Caki2 (cell line): Measurements from ENCODE around the gene ZC3H18. TPM values are rescaled to one million over a fixed set of nuclear protein-coding genes. Genes with fewer than 3 reads are reported as not detected.
"Not testable (repeated sequence)": the region's sequence is repeated elsewhere in the genome, so short reads cannot be mapped to it uniquely, and the experiment has no call there.

Source experiments
- DNase-seq: peaks from one replicate; pipeline ENCODE4 v3.0.0-alpha.2; 2015; ENCODE audit warnings: low read depth
- in situ Hi-C: cut with HindIII; loops from 2 replicates; pipeline ENCODE4 v1.10.0; 2016; ENCODE audit warnings: low sequenced_read_pairs, low pct_unique_long_range_greater_than_20kb, mixed read lengths
- total RNA-seq: library from RNA; depleted of rRNA; stranded (reverse); fragments of >200 nt; shearing (Covaris generic); gene quantifications from 2 replicates; pipeline ENCODE4 v1.2.3, GENCODE V29; 2014; ENCODE audit warnings: low replicate concordance

ZC3H18 gene
- total RNA-seq, 1 experiment from 2014 or later, result 16.9 TPM

DNA sequence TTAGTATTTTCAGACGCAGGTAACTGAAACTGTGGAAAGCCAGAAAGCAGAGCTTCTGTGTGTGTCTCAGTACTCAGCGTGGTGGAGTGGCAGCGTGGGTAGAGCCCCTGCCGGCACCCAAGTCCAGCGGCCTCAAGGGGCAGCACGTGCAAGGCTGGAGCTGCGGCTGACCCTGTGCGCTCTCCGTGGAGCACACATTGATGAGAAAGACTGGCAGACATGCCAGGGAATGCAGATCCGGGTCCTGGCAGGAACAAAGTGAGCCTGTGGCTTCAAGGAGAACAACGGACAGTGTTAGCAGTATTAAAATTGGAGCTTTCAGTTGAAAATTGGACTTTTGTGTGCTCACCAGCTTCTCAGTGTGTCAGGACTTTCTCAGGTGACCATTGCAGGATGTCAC lies 23.3 kb downstream of the ZC3H18 start:
- in situ Hi-C loops, result no loop called here
- DNase-seq, result no peak

DNA sequence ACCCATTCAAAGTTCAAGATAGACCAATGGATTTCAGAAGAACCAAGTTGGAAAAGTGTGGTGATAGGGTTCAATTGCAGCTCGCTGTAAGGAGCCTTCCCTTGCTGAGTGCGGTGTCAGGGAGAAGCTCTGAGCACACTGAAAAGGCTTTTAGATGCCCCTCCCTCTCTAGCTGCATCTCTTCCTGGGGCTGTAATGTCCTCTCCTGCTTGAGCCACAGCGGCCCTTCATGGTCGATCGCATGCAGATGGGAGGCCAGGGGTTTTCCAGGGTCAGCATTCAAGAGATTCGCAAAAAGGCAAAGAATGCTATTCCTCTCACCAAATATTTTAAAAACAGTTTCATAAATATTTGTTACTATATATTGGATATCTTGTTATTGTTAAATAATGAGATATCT lies 23.7 kb downstream of the ZC3H18 start:
- in situ Hi-C loops, result no loop called here
- no peak for DNase-seq

DNA sequence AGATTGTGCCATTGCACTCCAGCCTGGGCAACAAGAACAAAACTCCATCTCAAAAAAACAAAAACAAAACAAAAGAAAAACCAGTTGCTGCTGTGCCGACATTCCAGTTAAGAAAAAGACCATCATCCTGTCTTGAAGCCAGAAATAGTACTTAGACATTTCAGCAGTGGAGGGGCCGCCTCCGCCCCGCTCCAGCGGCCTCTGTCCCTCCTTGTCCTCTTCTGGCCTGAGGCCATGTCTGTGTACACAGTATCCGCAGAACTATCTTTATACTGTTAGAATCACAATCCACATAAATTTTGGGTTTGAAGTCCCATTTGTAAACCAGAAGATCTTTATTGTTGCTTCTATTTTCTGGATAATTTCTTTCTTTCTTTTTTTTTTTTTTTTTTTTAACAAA lies 24.9 kb downstream of the ZC3H18 start:
- no peak for DNase-seq
- in situ Hi-C loops, result no loop called here

DNA sequence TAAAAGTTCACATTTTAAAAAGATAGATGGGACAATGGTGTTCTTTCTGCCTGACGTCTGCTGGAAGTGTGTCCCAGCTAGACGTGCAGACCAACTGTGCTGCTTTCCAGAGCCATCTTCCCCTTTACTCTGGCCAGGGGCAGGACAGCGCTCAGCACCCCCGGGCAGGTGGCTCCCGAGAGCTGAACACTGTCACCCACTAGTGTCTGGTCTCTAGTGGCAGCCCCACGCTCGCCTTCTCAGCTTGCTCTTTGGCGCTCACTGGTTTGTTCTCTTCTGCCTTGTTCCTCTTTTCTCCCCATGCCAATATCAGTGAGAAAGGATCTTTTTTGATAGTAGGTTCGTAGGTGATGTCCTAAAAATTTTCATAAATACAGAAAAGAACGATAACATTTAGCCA lies 25.7 kb downstream of the ZC3H18 start:
- in situ Hi-C loops, result no loop called here
- DNase-seq, result no peak

DNA sequence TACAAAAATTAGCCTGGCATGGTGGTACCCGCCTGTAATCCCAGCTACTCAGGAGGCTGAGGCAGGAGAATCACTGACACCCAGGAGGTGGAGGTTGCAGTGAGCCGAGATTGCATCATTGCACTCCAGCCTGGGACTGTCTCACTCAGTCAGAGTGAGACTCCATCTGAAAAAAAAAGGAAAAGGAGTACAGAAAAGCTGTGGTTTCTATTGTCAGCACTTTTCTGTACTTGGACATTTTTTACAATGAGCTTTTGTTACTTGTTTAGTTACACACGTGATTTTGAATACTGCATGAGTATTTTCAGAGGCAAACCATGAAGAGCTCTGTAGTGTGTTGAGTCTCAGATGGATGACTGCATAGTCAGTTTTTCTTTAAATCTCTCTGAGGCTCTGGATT lies 26.3 kb downstream of the ZC3H18 start:
- no peak for DNase-seq
- in situ Hi-C loops, result no loop called here

DNA sequence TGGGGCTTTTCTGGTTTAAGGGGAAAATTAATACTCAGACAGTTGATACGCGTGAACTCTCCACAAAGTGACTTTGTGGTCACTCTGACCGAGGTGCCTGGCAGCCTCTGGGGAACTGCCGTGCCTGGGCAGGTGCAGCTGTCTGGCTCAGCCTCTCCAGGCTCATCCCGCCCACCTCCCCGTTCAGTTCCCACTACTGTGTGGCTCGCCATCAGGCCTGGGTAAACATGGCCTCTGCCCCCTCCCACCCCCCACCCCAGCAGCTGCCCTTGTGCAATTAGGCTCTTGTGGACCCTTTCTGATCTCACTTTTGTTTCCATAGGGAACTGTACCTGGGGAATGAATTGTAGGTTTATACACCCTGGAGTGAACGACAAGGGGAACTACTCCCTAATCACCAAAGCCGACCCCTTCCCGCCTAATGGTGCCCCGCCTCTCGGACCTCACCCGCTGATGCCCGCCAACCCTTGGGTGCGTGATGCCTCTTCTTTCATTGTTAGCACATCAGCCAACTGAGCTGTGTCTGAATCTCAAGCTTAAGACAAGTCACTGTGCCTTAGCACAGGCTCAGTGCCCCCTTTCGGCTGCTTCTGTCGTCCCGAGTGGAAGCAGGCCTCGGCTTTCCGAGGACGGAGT lies 27.8 kb downstream of the ZC3H18 start:
- no peak for DNase-seq
- in situ Hi-C loops, result no loop called here

DNA sequence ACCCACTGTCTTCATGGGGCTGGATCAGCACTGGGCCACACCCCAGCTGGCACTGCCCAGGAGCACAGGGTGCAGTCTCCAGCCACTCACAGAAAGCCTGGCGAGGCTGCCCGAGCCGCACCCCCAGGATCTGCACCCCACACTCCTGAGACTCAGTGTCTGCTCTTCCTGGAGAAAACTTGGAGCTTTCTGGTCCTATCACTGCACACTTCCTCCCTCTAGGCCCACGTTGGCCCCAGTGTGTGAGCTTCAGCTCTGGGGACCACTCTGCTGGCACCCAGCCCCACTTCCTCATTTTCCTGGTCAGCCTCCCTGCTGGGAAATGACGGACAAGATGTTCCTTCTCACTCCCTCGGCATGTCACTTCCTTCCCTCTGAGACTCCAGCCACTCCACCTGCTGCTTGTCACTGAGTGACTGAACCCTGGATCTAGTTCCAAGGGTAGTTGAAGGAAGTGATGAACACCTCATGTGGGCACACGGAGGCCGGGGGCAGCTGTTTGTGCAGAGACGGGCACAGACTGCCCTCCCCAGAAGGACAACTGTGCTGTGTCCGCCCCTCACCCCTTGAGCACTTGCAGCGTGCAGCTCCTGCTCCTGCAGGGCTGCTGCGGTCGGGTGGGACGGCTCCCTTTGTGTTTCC lies 29.0 kb downstream of the ZC3H18 start:
- in situ Hi-C loops, result no loop called here
- DNase-seq, result no peak

DNA sequence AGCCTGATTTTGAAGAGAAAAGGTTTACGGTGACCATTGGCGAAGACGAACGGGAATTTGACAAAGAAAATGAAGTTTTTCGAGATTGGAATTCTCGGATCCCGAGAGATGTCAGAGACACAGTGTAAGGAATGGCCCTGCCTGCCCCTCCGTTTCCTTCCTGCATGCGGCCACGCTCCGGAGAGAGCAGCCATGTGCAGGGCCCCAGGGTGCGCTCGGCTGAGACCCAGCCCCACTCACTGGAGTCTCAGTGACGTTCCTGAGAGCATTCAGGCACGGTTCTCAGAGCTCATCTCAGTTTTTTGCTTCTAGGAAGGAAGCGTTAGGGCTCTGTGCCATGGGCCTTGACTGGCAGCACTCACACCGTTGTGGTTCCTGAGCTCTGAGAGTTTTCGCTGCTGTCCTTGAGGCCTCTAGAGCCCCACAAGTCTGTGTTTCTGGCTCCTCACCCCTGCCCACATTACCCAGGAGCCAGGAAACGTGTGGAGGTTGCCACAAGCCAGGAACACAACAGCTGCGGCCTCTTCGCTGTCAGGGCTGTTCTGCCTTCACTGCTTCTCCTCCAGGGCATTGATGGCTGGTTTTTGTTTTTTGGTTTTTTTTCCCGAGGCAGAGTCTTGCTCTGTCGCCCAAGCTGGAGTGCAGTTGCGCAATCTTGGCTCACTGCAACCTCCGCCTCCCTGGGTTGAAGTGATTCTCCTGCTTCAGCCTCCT lies 29.8 kb downstream of the ZC3H18 start:
- in situ Hi-C loops, result no loop called here
- DNase-seq, result peak; percentile 8

DNA sequence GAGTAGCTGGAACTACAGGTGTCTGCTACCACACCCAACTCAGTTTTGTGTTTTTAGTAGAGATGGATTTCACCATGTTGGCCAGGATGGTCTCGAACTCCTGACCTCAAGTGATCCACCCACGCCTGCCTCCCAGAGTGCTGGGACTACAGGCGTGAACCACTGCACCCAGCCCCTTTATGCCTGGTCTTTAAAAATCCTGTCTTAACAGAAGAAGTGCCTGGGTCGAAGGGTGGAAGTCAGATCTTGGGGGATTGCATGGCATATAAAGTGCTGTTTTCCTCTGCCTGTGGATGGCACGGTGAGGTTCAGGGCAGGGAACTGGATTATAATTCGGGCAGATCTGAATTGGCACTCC lies 30.3 kb downstream of the ZC3H18 start:
- in situ Hi-C loops, result no loop called here
- no peak for DNase-seq

DNA sequence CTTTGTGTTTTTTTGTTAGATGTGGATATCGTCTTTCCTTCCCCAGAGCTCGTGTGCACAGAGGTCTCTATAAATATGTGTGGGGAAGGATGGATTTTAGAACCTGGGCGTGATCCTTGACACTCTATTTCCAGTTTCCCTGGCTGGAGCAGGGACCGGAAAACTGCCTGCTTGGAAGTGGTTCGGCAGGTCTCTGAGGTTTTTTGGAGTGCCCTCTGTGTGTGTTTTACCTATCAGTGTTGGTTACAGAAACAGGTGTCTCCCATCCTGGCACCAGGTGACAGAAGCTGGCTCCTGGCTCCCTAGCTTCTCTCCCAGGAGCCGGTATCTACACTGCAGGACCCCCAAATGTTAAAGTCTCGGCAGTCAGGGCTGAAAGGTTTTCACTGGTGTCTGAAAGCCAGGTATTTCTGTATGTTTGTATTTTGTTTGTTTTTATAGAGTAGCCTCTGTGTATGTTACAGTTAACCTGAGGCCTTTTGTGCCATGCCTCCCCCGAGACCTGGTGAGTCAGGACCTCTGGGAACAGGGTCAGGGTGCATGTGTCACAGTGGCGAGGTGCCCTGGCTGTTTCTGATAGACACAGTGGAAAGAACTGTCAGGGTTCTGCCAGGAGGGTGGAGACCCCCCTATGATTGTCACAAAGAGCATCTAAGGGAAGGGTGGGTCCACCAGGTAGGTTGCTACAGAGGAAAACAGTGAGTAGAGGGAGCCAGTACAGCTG lies 31.3 kb downstream of the ZC3H18 start:
- in situ Hi-C loops, result no loop called here
- no peak for DNase-seq

DNA sequence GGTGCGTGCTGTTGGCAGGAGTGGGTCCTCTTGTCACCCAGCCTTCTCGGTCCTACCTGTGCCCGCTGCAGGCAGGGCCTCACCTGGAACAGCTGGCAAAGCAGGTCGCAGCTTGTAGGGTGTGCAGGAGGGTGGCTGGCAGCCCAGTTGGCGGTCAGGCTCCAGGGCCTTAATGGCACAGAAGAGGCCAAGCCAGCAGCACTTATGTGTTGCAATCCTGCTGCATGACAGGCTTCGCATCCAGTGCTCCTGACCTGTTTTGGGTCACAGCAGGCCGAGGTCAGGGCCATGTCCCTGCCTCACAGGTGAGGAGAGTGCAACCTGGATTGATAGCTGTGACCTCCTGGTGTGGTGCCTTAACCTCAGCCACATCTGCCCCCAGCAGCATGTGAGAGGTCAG lies 31.9 kb downstream of the ZC3H18 start:
- DNase-seq, result no peak

DNA sequence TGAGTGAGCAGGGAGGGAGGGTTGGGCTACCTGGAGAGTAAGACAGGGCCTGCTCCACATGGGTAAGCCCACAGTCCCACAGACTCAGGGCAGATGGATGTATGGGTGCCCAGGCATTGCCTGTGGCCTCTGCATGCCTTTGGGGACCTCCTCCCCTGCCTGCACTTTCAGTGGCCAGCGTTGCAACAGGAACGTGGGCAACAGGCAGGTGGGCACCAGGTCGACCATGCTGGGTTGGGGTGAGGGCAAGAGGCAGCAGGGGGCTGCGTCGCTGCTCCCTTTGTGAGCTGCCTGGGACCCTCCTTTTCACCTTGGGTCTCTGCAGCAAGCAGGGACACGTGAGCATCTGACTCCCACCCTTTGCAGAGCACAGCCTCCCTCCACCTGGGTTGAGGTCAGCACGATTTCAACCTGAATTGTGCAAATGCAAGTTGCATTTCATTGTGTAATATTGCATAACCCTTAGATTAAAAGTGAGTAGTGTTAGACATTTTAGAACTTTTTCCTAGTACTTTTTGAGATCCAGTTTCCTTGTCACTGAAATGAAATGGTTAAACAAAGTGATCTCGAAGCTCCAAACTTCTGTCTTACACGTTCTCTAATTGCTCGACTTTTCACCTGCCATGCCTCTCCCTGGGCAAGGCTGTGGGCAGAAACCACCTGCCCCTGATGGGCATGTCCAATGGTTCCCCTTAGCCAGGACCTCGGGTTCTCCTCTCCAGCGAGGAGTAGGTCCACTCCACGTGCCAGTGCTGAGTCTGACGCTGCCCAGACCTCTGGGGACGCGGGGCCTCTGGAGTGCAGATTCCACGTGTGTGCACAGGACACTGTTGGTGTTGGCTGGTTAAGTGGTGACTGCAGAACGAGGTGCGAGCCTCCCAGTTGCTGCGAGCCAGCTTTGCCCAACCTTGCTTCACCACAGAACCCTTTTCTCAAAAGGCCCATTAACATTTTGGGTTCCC lies 35.3 kb downstream of the ZC3H18 start:
- in situ Hi-C loops, result no loop called here
- no peak for DNase-seq

More for the DNA sequence above, 31.9 kb downstream of the ZC3H18 start:
- in situ Hi-C loops, result no loop called here

DNA sequence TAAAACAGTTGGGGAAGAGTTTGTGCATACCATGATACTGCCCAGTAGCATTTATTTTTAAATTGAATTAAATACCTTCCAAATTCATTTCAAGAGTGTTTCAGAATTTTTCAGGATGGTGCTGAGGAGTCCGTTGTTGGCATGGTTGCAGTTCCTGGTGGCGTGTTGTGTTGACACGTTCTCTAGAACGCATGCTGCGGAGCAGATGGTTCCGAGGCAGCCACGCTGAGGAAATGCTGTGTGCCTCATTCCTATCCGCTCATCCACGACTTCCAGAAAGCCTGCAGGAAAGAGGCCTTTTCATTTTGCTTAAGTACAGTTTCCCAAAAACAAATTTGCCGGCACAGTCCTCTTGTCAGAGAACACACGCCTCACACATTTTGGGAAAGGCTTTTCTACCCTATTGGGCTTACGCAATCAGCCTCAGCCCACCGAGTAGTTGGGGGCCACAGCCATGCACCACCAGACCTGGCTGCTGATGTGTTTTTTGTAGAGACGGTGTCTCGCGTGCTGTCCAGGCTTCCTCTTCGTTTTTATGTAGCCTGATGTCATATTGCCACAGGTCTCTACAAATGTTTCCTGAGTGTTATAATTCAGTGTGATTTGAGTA lies 36.0 kb downstream of the ZC3H18 start:
- in situ Hi-C loops, result no loop called here
- DNase-seq, result no peak

DNA sequence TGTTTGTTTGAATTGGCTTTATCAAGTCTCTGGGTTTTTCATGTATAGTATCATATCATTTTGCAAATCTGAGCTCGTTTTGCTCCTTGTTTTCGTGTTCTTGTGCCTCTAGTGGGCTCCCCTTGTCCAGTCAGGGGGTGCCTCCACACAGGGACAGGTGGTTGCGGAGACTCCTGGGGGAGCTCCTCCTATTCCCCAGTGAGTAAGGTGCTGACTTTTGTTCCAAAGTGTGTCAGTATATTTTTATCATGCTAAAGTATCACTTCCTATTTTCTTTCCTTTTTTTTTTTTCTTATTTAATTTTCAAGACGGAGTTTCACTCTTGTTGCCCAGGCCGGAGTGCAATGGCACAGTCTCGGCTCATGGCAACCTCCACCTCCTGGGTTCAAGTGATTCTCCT lies 37.9 kb downstream of the ZC3H18 start:
- in situ Hi-C loops, result no loop called here
- DNase-seq, result no peak

DNA sequence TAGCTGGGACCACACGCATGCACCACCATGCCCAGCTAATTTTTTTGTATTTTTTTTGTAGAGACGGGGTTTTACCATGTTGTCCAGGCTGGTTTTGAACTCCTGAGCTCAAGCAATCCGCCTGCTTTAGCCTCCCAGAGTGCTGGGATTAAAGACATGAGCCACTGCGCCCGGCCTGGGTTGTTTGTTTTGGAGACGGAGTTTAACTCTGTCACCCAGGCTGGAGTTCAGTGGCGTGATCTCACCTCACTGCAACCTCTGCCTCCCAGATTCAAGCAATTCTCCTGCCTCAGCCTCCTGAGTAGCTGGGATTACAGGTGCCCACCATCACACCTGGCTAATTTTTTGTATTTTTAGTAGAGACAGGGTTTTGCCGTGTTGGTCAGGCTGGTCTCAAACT lies 39.2 kb downstream of the ZC3H18 start:
- in situ Hi-C loops, DNase-seq: not testable (repeated sequence)

DNA sequence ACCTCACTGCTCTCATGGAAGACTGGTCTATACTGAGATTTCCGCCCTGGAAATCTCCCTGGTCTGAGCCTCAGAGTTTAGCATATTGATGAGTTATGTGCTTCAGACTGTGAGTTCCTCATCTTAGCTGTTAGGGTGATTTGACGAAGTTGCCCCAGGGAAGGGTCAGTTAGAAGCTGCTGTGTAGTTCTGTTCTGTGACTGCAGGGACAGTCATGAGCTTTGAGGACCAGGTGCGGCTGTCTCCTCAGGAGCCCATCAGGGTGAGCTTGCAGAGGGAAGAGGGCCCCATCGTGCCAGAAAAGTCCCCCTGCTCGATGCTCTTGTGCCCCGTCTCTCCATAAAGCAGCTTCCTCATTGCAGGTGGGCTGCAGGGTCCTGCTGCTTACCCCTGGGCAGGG lies 39.9 kb downstream of the ZC3H18 start:
- no peak for DNase-seq
- in situ Hi-C loops, result no loop called here

DNA sequence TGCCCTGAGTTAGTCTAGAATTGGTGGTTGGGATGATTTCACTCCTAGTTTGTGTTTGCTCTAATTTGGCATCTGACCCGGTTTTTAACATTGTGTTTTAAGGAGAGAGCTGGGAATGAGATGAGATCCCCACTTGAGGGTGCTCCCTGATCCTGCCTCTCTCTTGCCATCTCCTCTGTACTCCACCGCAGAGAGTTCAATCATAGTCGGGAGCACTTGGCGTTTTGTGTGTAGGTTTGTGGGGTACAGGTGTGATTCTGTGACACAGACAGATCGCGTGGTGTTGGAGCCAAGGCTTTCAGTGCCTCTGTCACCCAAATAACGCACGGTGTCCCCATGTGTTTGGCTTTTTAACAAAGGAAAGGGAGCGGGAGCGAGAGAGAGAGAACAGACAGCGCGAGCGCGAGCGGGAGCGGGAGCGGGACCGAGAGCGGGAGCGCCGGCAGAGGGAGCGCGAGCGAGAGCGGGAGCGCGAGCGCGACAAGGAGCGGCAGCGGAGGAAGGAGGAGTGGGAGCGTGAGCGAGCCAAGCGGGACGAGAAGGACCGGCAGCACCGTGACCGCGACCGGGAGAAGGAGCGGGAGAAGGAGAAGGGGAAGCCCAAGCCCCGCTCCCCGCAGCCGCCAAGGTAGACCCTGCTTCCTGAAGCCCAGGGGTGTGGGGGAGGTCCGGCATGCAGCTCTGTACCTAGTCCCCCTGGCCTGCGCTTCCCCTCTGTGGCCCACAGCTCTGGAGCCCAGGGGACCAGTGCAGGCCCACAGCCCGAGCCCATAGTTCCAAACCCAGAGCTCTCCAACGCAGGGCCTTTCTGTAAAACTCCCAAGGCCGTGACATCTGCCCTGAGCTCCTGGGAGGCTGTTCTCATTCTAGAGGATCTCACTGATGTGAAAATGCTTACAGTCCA lies 41.0 kb downstream of the ZC3H18 start:
- in situ Hi-C loops, result no loop called here
- no peak for DNase-seq
